GM12872 (cell line): ENCODE measurements around the gene WNT3.

Source experiments
- TF ChIP-seq, protein P1 (sequence below): IDR thresholded peaks from 3 replicates; pipeline ENCODE4 v1.5.1; 2011; ENCODE audit warnings: low read depth, mild to moderate bottlenecking, low read length, moderate library complexity; ENCODE audit not compliant: insufficient read depth

Gene WNT3

DNA sequence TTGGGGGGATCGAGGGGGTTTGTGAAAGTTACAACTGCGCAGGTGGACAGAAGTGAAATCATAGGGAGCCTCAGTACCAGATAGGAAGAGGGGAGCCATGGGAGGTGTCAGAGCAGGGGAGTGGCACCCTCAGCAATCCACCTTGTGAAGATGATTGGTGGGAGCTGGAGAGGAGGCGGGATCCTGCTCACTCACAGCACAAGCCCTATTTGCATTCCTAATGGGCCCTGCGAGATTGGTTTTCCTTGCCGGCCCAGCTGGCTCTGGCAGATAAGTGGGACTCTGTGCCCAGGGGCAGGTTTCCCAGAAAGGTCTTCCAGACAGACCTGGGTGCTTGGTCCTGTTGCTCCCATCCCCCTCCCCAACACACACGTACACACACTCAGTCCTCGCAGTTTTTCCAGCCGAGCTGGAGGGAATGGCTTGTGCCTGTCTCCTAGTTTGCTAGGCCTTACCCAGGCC lies 9.4 kb downstream of the WNT3 start:
- TF ChIP-seq, protein P1, sequence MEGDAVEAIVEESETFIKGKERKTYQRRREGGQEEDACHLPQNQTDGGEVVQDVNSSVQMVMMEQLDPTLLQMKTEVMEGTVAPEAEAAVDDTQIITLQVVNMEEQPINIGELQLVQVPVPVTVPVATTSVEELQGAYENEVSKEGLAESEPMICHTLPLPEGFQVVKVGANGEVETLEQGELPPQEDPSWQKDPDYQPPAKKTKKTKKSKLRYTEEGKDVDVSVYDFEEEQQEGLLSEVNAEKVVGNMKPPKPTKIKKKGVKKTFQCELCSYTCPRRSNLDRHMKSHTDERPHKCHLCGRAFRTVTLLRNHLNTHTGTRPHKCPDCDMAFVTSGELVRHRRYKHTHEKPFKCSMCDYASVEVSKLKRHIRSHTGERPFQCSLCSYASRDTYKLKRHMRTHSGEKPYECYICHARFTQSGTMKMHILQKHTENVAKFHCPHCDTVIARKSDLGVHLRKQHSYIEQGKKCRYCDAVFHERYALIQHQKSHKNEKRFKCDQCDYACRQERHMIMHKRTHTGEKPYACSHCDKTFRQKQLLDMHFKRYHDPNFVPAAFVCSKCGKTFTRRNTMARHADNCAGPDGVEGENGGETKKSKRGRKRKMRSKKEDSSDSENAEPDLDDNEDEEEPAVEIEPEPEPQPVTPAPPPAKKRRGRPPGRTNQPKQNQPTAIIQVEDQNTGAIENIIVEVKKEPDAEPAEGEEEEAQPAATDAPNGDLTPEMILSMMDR, result no peak

DNA sequence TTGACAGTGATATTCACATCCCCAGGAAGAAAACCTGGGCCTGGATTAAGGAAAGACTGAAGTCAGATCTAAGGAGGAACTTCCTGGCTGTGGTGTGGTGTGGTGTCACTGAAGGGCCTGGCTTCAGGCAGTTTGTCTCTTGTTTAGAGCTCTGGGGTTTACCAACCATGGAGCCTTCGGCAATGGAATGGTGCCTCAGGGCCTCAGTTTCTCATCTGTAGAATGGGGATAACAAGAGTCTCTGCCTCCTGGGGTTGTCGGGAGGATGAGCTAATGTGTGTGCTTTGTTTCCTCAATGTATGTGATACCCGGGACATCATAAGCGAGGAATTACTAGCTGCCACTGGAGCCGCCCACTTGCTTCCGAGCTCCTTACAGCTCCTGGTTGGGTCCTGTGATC lies 12.7 kb downstream of the WNT3 start:
- TF ChIP-seq, protein P1, result no peak

DNA sequence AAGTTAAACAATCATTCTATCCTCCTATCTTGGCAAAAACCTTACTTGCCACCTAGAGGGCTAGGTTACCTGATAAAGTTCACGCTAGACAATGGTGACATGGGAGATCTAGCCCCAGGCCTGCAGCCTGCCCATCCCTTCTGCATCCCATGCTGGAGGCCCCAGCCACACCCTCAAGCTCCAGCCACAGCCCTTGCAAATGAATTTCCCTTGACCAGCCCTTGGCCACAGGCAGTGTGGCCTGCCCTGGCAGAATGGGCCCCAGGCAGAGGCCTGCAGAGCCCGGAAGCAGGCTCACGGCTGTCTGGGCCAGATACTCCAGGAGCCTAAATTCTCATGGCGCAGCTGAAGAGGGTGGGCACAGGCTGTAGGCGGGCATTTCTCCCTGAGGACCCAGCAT lies 14.9 kb downstream of the WNT3 start:
- TF ChIP-seq, protein P1, result no peak

DNA sequence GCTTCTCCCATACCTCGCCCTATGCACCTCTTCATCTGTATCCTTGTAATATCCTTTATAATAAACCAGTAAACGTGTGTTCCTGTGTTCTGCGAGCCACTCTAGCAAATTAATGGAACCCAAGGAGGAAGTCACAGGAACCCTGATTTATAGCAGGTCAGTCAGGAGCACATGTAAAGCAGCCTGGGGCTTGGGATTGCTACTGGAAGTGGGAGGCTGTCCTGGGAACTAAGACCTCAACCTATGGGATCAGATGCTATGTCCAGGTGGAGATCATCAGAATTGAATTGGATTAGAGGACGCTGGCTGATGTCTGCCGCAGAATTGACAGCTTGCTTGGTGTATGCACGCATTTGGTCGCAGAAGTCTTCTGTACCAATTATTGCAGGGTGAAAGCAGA lies 15.7 kb downstream of the WNT3 start:
- TF ChIP-seq, protein P1, result no peak

DNA sequence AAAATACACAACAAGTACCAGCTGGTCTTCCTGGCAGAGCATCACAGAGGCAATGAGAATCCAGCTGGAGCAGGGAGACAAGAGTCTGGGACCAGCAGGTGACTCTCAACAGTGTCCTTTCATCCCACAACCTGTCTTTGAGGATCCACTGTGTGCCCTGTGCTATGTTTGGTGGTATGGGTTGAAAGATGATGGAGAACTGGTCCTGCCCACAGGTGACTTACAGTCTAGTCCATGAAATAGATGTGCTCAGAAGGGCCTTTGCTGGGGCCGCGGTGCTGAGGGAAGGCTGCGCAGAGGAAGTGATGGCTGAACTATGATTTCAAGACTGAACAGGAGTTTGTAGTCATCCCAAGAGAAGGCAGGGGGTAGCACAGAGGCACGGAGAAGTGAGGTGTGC lies 17.9 kb downstream of the WNT3 start:
- TF ChIP-seq, protein P1, result no peak

DNA sequence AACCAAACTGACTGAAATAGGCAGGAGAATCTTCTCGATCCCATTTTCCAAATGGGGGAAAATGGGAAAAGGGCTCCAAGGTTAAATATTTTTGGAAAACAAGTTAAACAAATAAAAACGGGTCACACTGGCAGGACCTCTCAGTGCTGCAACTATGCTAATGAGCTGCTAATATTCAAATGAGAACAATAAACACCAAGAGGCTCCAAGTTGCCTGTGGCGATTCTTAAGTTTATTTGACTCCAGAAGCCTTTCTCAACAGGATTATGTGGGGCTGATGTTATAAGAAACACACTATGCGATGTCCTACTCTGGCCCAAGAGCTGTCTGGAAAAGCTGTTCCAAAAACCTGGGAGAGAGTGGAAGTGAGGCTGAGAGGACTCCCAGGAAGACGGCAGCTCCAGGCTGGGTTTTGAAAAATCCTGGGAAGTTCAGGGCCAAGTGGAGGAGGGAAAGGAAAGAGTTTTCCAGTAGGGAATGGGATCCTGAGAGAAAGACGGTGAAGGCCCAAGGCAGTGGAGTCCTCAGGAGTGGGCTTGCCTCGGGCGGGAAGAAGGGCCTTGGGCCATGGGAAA lies 21.4 kb downstream of the WNT3 start:
- TF ChIP-seq, protein P1, result no peak

DNA sequence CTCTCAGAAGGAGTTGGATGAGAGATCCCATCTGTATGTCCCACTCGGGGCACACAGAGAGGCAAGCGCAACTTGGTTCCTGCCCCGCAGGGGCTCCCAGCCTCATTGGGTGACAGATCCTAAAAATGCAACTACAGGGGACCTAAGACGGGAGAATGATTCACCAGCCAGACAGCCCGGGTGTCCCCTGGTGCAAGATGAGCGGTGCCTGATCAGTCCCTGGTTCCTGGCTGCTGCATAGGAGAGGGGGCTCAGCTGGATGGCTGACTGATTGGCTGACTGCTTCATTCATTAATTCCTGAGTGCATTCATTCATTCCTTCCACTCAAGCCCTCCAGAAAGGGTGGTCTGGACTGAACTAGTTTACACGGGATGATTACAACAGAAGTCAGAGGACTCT lies 22.0 kb downstream of the WNT3 start:
- TF ChIP-seq, protein P1, result no peak
